ENCODE measurements around the gene NFILZ. TPM values are rescaled to one million over a fixed set of nuclear protein-coding genes. Genes with fewer than 3 reads are reported as not detected.

Gene NFILZ
- total RNA-seq, 1 experiment from 2014 or later = not detected

- intact Hi-C loops (cut with micrococcal nuclease) = no loop called here
- Histone ChIP-seq H3K27ac (ENCODE audit: low read depth, low read length) (no peak overlapping the region), H3K4me2 (ENCODE audit: low read length) (no peak overlapping the region), H3K79me2 (ENCODE audit: insufficient read depth, low read length) (no peaks in the 10 kb centered on the region), H3K4me1 (ENCODE audit: control insufficient read depth in 1 of 2, insufficient read depth in 2 of 2, low read length in 2 of 2) (peaks cover 0 to 7% of the 10 kb centered on the region in 2 experiments; a peak in 1 of 4 replicates), H3K9me2 (ENCODE audit: insufficient read depth) (no peaks in the 10 kb centered on the region), H3K27me3 (ENCODE audit: insufficient read depth, low read length) (no peaks in the 10 kb centered on the region), H3K4me3 (replicated peaks in 1 of 2; ENCODE audit: low read depth in 1 of 2, low read length in 2 of 2) (no peak overlapping the region), H3K9me3 (ENCODE audit: control insufficient read depth in 1 of 2, insufficient read depth in 1 of 2, low read depth in 1 of 2, low read length in 2 of 2) (no peaks in the 10 kb centered on the region), H3K9ac (ENCODE audit: low read length) (no peak overlapping the region), H4K20me1 (ENCODE audit: insufficient read depth) (no peaks in the 10 kb centered on the region), H2AFZ (ENCODE audit: low read depth, low read length, poor library complexity, severe bottlenecking) (no peak overlapping the region), H3K36me3 (ENCODE audit: control insufficient read depth in 1 of 2, insufficient read depth in 2 of 2, low read length in 2 of 2) (no peaks in the 10 kb centered on the region)
- BruUV-seq (replicated peaks) = no TSS peak
- CTCF ChIA-PET = no interaction called here
- TF ChIP-seq POLR2AphosphoS5 (IDR thresholded peaks at IDR 0.05; ENCODE audit: low read depth, low read length) (no peak), SIN3A (IDR thresholded peaks at IDR 0.05; ENCODE audit: low read depth) (no peak), SRF (IDR thresholded peaks at IDR 0.05; ENCODE audit: low read depth) (no peak), ATF3 (IDR thresholded peaks at IDR 0.05) (no peak), CEBPB (IDR thresholded peaks at IDR 0.05; ENCODE audit: low read depth) (no peak), EZH2 (IDR thresholded peaks at IDR 0.05) (no peak)
- POLR2A ChIA-PET = no interaction called here
- DNase-seq (ENCODE audit: low read depth, low spot score) (no peak), ATAC-seq (no peak)
- RAD21 ChIA-PET (ENCODE audit: low non-redundant PET in 1 of 2, low total read pairs in 2 of 2, uncharacterized antibody in 2 of 2, unreplicated experiment in 2 of 2) = no interaction called here
Observed at GRCh38 chr19:8657869-8658268, 27.4 kb downstream of the NFILZ start.

- no peak overlapping the region for H3K27ac ChIP-seq (ENCODE audit: low read depth, low read length)
- no peaks in the 10 kb centered on the region for H3K27me3 ChIP-seq (ENCODE audit: insufficient read depth, low read length)
- no peak overlapping the region for H3K9ac ChIP-seq (ENCODE audit: low read length)
- no peak for ATAC-seq
- TF ChIP-seq CBX3 (IDR thresholded peaks at IDR 0.05; ENCODE audit: low read depth) (no peak), ZFX (IDR thresholded peaks at IDR 0.05) (no peak), EZH2phosphoT487 (IDR thresholded peaks at IDR 0.05; ENCODE audit: borderline replicate concordance) (no peak), CTCF (IDR thresholded peaks at IDR 0.05 in 2 of 3, conservative IDR thresholded peaks at IDR 0.05 in 1 of 3; ENCODE audit: borderline replicate concordance in 1 of 3, insufficient read depth in 1 of 3, low read depth in 2 of 3, low read length in 2 of 3) (no peak), ATF3 (IDR thresholded peaks at IDR 0.05) (no peak), POLR2A (IDR thresholded peaks at IDR 0.05; ENCODE audit: borderline replicate concordance, extremely low read depth, insufficient read depth, insufficient read length) (no peak), POLR2AphosphoS5 (IDR thresholded peaks at IDR 0.05; ENCODE audit: low read depth, low read length) (no peak), CEBPB (IDR thresholded peaks at IDR 0.05; ENCODE audit: low read depth) (no peak), ELF1 (IDR thresholded peaks at IDR 0.05; ENCODE audit: borderline replicate concordance, low read depth) (no peak), SP1 (IDR thresholded peaks at IDR 0.05; ENCODE audit: low read depth) (no peak), EGR1 (IDR thresholded peaks at IDR 0.05; ENCODE audit: low read depth) (no peak)
- no TSS peak for BruUV-seq (replicated peaks)
- ChIA-PET POLR2A (no interaction called here), RAD21 (ENCODE audit: low non-redundant PET in 1 of 2, low total read pairs in 2 of 2, uncharacterized antibody in 2 of 2, unreplicated experiment in 2 of 2) (no interaction called here), CTCF (no interaction called here)
- H2AFZ ChIP-seq (ENCODE audit: low read depth, low read length, poor library complexity, severe bottlenecking) = no peak overlapping the region
- no peaks in the 10 kb centered on the region for H3K9me3 ChIP-seq (ENCODE audit: control insufficient read depth in 1 of 2, insufficient read depth in 1 of 2, low read depth in 1 of 2, low read length in 2 of 2)
- no peak overlapping the region for H3K4me3 ChIP-seq (replicated peaks in 1 of 2; ENCODE audit: low read depth in 1 of 2, low read length in 2 of 2)
- H3K36me3 ChIP-seq (ENCODE audit: control insufficient read depth in 1 of 2, insufficient read depth in 2 of 2, low read length in 2 of 2) = no peaks in the 10 kb centered on the region
- no peaks in the 10 kb centered on the region for H3K79me2 ChIP-seq (ENCODE audit: insufficient read depth, low read length)
- no peaks in the 10 kb centered on the region for H3K9me2 ChIP-seq (ENCODE audit: insufficient read depth)
- H3K4me2 ChIP-seq (ENCODE audit: low read length) = no peak overlapping the region
- no peaks in the 10 kb centered on the region for H4K20me1 ChIP-seq (ENCODE audit: insufficient read depth)
- no peak for DNase-seq (ENCODE audit: low read depth, low spot score)
- H3K4me1 ChIP-seq (ENCODE audit: control insufficient read depth in 1 of 2, insufficient read depth in 2 of 2, low read length in 2 of 2) = no peaks in the 10 kb centered on the region
- intact Hi-C loops (cut with micrococcal nuclease) = no loop called here
Observed at GRCh38 chr19:8659905-8660304, 29.5 kb downstream of the NFILZ start.

All from HCT116 (cell line).